M059J (cell line): Measurements from ENCODE around the gene OR13C2. TPM values are rescaled to one million over a fixed set of nuclear protein-coding genes. Genes with fewer than 3 reads are reported as not detected.

Experiments
- total RNA-seq: library from RNA; depleted of rRNA; stranded (reverse); fragments of >200 nt; shearing (Covaris generic); gene quantifications from 2 replicates; pipeline ENCODE4 v1.2.3, GENCODE V29; 2014; rRNA removed

OR13C2 gene
- total RNA-seq, 1 experiment from 2014 or later = not detected

Other genes with a start within 250 kb of the OR13C2 start
- not detected in 2 replicates for gene OR13F1, start 101.4 kb downstream of the OR13C2 start, total RNA-seq
- not detected in 2 replicates for gene OR13C4, start 78.4 kb downstream of the OR13C2 start, total RNA-seq
- not detected in 2 replicates for gene OR13C3, start 68.8 kb downstream of the OR13C2 start, total RNA-seq
- gene OR13C8, start 36.5 kb downstream of the OR13C2 start, total RNA-seq = not detected in 2 replicates
- gene OR13C5, start 6.2 kb downstream of the OR13C2 start, total RNA-seq = not detected in 2 replicates
- not detected in 2 replicates for gene OR13C9, start 12.6 kb upstream of the OR13C2 start, total RNA-seq
- not detected in 2 replicates for gene OR13D1, start 88.9 kb upstream of the OR13C2 start, total RNA-seq
- 62.1 and 85.4 TPM in 2 replicates for gene NIPSNAP3A, start 142.1 kb upstream of the OR13C2 start, total RNA-seq
- gene NIPSNAP3B, start 158.5 kb upstream of the OR13C2 start, total RNA-seq = 0.79 and 1.0 TPM in 2 replicates